Urinary bladder (tissue), 2 donors: ENCODE data around the gene ANO8. TPM values are rescaled to one million over a fixed set of nuclear protein-coding genes. Genes with fewer than 3 reads are reported as not detected.

ENCODE experiments used
- polyA plus RNA-seq: library from polyadenylated mRNA; stranded (reverse); fragments of 200-250 nt; gene quantifications from one replicate; pipeline ENCODE4 v1.2.3, GENCODE V29; 2013
- total RNA-seq: library from RNA; depleted of rRNA; stranded (reverse); fragments of >200 nt; gene quantifications from one replicate; pipeline ENCODE4 v1.2.3, GENCODE V29; 2014
- donor health status: healthy.

ANO8 gene
- total and polyA plus RNA-seq, 2 donors, result 4.1 to 5.8 TPM

Other genes starting within 250 kb of the ANO8 start
- gene USE1, start 119.5 kb downstream of the ANO8 start, total RNA-seq, result 10.9 TPM
- 39.8 TPM for gene USE1, start 119.5 kb downstream of the ANO8 start, polyA plus RNA-seq
- gene OCEL1, start 108.6 kb downstream of the ANO8 start, total RNA-seq, result 5.8 TPM
- gene OCEL1, start 108.6 kb downstream of the ANO8 start, polyA plus RNA-seq, result 28.4 TPM
- 19.9 TPM for gene NR2F6, start 88.9 kb downstream of the ANO8 start, total RNA-seq
- 36.8 TPM for gene NR2F6, start 88.9 kb downstream of the ANO8 start, polyA plus RNA-seq
- gene USHBP1, start 70.1 kb downstream of the ANO8 start, total RNA-seq, result 6.0 TPM
- gene USHBP1, start 70.1 kb downstream of the ANO8 start, polyA plus RNA-seq, result 6.6 TPM
- gene BABAM1, start 67.4 kb downstream of the ANO8 start, total RNA-seq, result 46.2 TPM
- 78.2 TPM for gene BABAM1, start 67.4 kb downstream of the ANO8 start, polyA plus RNA-seq
- gene ANKLE1, start 53.0 kb downstream of the ANO8 start, total RNA-seq, result 0.26 TPM
- 0.66 TPM for gene ANKLE1, start 53.0 kb downstream of the ANO8 start, polyA plus RNA-seq
- 6.8 TPM for gene ABHD8, start 31.4 kb downstream of the ANO8 start, total RNA-seq
- gene ABHD8, start 31.4 kb downstream of the ANO8 start, polyA plus RNA-seq, result 20.0 TPM
- gene MRPL34, start 29.0 kb downstream of the ANO8 start, total RNA-seq, result 6.1 TPM
- 146 TPM for gene MRPL34, start 29.0 kb downstream of the ANO8 start, polyA plus RNA-seq
- gene DDA1, start 25.3 kb downstream of the ANO8 start, total RNA-seq, result 8.0 TPM
- 66.1 TPM for gene DDA1, start 25.3 kb downstream of the ANO8 start, polyA plus RNA-seq
- 11.2 TPM for gene GTPBP3, start 2.7 kb upstream of the ANO8 start, total RNA-seq
- gene GTPBP3, start 2.7 kb upstream of the ANO8 start, polyA plus RNA-seq, result 15.9 TPM
- 23.6 TPM for gene PLVAP, start 42.5 kb upstream of the ANO8 start, total RNA-seq
- gene PLVAP, start 42.5 kb upstream of the ANO8 start, polyA plus RNA-seq, result 289 TPM
- not detected for gene CCDC194, start 59.3 kb upstream of the ANO8 start, total RNA-seq
- not detected for gene CCDC194, start 59.3 kb upstream of the ANO8 start, polyA plus RNA-seq
- 11.5 TPM for gene BST2, start 70.8 kb upstream of the ANO8 start, total RNA-seq
- gene BST2, start 70.8 kb upstream of the ANO8 start, polyA plus RNA-seq, result 103 TPM
- 25.7 TPM for gene MVB12A, start 85.2 kb upstream of the ANO8 start, total RNA-seq
- gene MVB12A, start 85.2 kb upstream of the ANO8 start, polyA plus RNA-seq, result 66.4 TPM
- gene TMEM221, start 113.8 kb upstream of the ANO8 start, total RNA-seq, result 0.53 TPM
- 0.82 TPM for gene TMEM221, start 113.8 kb upstream of the ANO8 start, polyA plus RNA-seq
- gene NXNL1, start 126.1 kb upstream of the ANO8 start, total RNA-seq, result not detected
- gene NXNL1, start 126.1 kb upstream of the ANO8 start, polyA plus RNA-seq, result not detected
- 14.8 TPM for gene SLC27A1, start 135.7 kb upstream of the ANO8 start, total RNA-seq
- 21.1 TPM for gene SLC27A1, start 135.7 kb upstream of the ANO8 start, polyA plus RNA-seq
- gene PGLS, start 176.8 kb upstream of the ANO8 start, total RNA-seq, result 27.2 TPM
- 82.8 TPM for gene PGLS, start 176.8 kb upstream of the ANO8 start, polyA plus RNA-seq
- 31.7 TPM for gene COLGALT1, start 220.8 kb upstream of the ANO8 start, total RNA-seq
- 68.6 TPM for gene COLGALT1, start 220.8 kb upstream of the ANO8 start, polyA plus RNA-seq